Measurements from ENCODE around the gene ORC1.
"Not testable (repeated sequence)": the region's sequence is repeated elsewhere in the genome, so short reads cannot be mapped to it uniquely, and the experiment has no call there.

The ORC1 gene

GRCh38 chr1:52393174-52393573 lies 11.0 kb downstream of the ORC1 start:
- Histone ChIP-seq H3K9me3 (ENCODE audit: control insufficient read depth, insufficient read depth, low read length) (no peaks in the 10 kb centered on the region), H3K9ac (ENCODE audit: low read depth, low read length) (no peak overlapping the region), H3K4me1 (ENCODE audit: control insufficient read depth, insufficient read depth, low read length) (no peaks in the 10 kb centered on the region), H3K27me3 (ENCODE audit: control insufficient read depth, insufficient read depth, low read length) (no peaks in the 10 kb centered on the region), H3K27ac (ENCODE audit: low read depth, low read length) (no peak overlapping the region), H3K4me3 (ENCODE audit: low read depth, low read length) (no peak overlapping the region), H3K36me3 (ENCODE audit: control insufficient read depth, insufficient read depth, low read length) (peaks cover 91% of the 10 kb centered on the region)

- peaks cover 94% of the 10 kb centered on the region for H3K36me3 ChIP-seq (ENCODE audit: control insufficient read depth, insufficient read depth, low read length)
- no peaks in the 10 kb centered on the region for H3K27me3 ChIP-seq (ENCODE audit: control insufficient read depth, insufficient read depth, low read length)
- no peaks in the 10 kb centered on the region for H3K4me1 ChIP-seq (ENCODE audit: control insufficient read depth, insufficient read depth, low read length)
- no peaks in the 10 kb centered on the region for H3K9me3 ChIP-seq (ENCODE audit: control insufficient read depth, insufficient read depth, low read length)
- H3K27ac ChIP-seq (ENCODE audit: low read depth, low read length) = no peak overlapping the region
- no peak overlapping the region for H3K9ac ChIP-seq (ENCODE audit: low read depth, low read length)
- no peak overlapping the region for H3K4me3 ChIP-seq (ENCODE audit: low read depth, low read length)
Observed at GRCh38 chr1:52386458-52386857, 17.8 kb downstream of the ORC1 start.

- no peak overlapping the region for H3K27ac ChIP-seq (ENCODE audit: low read depth, low read length)
- H3K4me1 ChIP-seq (ENCODE audit: control insufficient read depth, insufficient read depth, low read length) = no peaks in the 10 kb centered on the region
- H3K9ac ChIP-seq (ENCODE audit: low read depth, low read length) = no peak overlapping the region
- no peaks in the 10 kb centered on the region for H3K27me3 ChIP-seq (ENCODE audit: control insufficient read depth, insufficient read depth, low read length)
- H3K9me3 ChIP-seq (ENCODE audit: control insufficient read depth, insufficient read depth, low read length) = no peaks in the 10 kb centered on the region
- H3K36me3 ChIP-seq (ENCODE audit: control insufficient read depth, insufficient read depth, low read length) = peaks cover 99% of the 10 kb centered on the region
- H3K4me3 ChIP-seq (ENCODE audit: low read depth, low read length) = no peak overlapping the region
Observed at GRCh38 chr1:52385376-52385775, 18.8 kb downstream of the ORC1 start.

- H3K4me3 ChIP-seq (ENCODE audit: low read depth, low read length); H3K27ac ChIP-seq (ENCODE audit: low read depth, low read length); H3K4me1 ChIP-seq (ENCODE audit: control insufficient read depth, insufficient read depth, low read length); H3K9ac ChIP-seq (ENCODE audit: low read depth, low read length); H3K9me3 ChIP-seq (ENCODE audit: control insufficient read depth, insufficient read depth, low read length); H3K27me3 ChIP-seq (ENCODE audit: control insufficient read depth, insufficient read depth, low read length): not testable (repeated sequence)
- H3K36me3 ChIP-seq (ENCODE audit: control insufficient read depth, insufficient read depth, low read length) = peaks cover 37% of the 10 kb centered on the region
Observed at GRCh38 chr1:52369851-52370250, 34.4 kb downstream of the ORC1 start.

GRCh38 chr1:52368383-52369172 lies 35.6 kb downstream of the ORC1 start:
- H3K27me3 ChIP-seq (ENCODE audit: control insufficient read depth, insufficient read depth, low read length) = no peaks in the 10 kb centered on the region
- peaks cover 31% of the 10 kb centered on the region for H3K36me3 ChIP-seq (ENCODE audit: control insufficient read depth, insufficient read depth, low read length)
- H3K4me3 ChIP-seq (ENCODE audit: low read depth, low read length) = peak overlapping the region; percentile 63
- no peak overlapping the region for H3K27ac ChIP-seq (ENCODE audit: low read depth, low read length)
- H3K9ac ChIP-seq (ENCODE audit: low read depth, low read length) = peak overlapping the region; percentile 22; the same call in 1 of the 2 replicates
- H3K9me3 ChIP-seq (ENCODE audit: control insufficient read depth, insufficient read depth, low read length) = no peaks in the 10 kb centered on the region
- peaks cover 11% of the 10 kb centered on the region; the same call in 1 of the 2 replicates for H3K4me1 ChIP-seq (ENCODE audit: control insufficient read depth, insufficient read depth, low read length)

- no peak overlapping the region for H3K9ac ChIP-seq (ENCODE audit: low read depth, low read length)
- H3K4me1 ChIP-seq (ENCODE audit: control insufficient read depth, insufficient read depth, low read length) = peaks cover 11% of the 10 kb centered on the region; the same call in 1 of the 2 replicates
- H3K27ac ChIP-seq (ENCODE audit: low read depth, low read length) = no peak overlapping the region
- no peaks in the 10 kb centered on the region for H3K27me3 ChIP-seq (ENCODE audit: control insufficient read depth, insufficient read depth, low read length)
- H3K4me3 ChIP-seq (ENCODE audit: low read depth, low read length) = no peak overlapping the region; the same call in 1 of the 2 replicates
- H3K36me3 ChIP-seq (ENCODE audit: control insufficient read depth, insufficient read depth, low read length) = peaks cover 26% of the 10 kb centered on the region
- no peaks in the 10 kb centered on the region for H3K9me3 ChIP-seq (ENCODE audit: control insufficient read depth, insufficient read depth, low read length)
Observed at GRCh38 chr1:52367272-52367671, 37.0 kb downstream of the ORC1 start.

- Histone ChIP-seq H3K27me3 (ENCODE audit: control insufficient read depth, insufficient read depth, low read length) (no peaks in the 10 kb centered on the region), H3K4me3 (ENCODE audit: low read depth, low read length) (peak overlapping the region; percentile 77), H3K4me1 (ENCODE audit: control insufficient read depth, insufficient read depth, low read length) (peaks cover 11% of the 10 kb centered on the region; the same call in 1 of the 2 replicates), H3K36me3 (ENCODE audit: control insufficient read depth, insufficient read depth, low read length) (peaks cover 29% of the 10 kb centered on the region), H3K9ac (ENCODE audit: low read depth, low read length) (no peak overlapping the region), H3K27ac (ENCODE audit: low read depth, low read length) (no peak overlapping the region), H3K9me3 (ENCODE audit: control insufficient read depth, insufficient read depth, low read length) (no peaks in the 10 kb centered on the region)
Observed at GRCh38 chr1:52366517-52366827, 37.8 kb downstream of the ORC1 start.

- Histone ChIP-seq H3K27ac (ENCODE audit: low read depth, low read length) (peak within 1 kb of the TSS; percentile 91), H3K9me3 (ENCODE audit: control insufficient read depth, insufficient read depth, low read length) (no peaks in the 10 kb centered on the region), H3K27me3 (ENCODE audit: control insufficient read depth, insufficient read depth, low read length) (no peaks in the 10 kb centered on the region), H3K4me3 (ENCODE audit: low read depth, low read length) (peak within 1 kb of the TSS; percentile 77), H3K9ac (ENCODE audit: low read depth, low read length) (peak within 1 kb of the TSS; percentile 60), H3K4me1 (ENCODE audit: control insufficient read depth, insufficient read depth, low read length) (peaks cover 11% of the 10 kb centered on the region; the same call in 1 of the 2 replicates), H3K36me3 (ENCODE audit: control insufficient read depth, insufficient read depth, low read length) (peaks cover 29% of the 10 kb centered on the region)
Observed at GRCh38 chr1:52365746-52366516, 38.3 kb downstream of the ORC1 start, which contains the start of gene CC2D1B. Gene CC2D1B, minus strand, starts transcription at chr1:52366205. Its CDS starts 1,585 bp downstream, at chr1:52364620.

GRCh38 chr1:52365071-52365745 lies 39.0 kb downstream of the ORC1 start:
- Histone ChIP-seq H3K4me1 (ENCODE audit: control insufficient read depth, insufficient read depth, low read length) (peaks cover 11% of the 10 kb centered on the region; the same call in 1 of the 2 replicates), H3K9ac (ENCODE audit: low read depth, low read length) (peak overlapping the region; percentile 60), H3K27me3 (ENCODE audit: control insufficient read depth, insufficient read depth, low read length) (no peaks in the 10 kb centered on the region)

GRCh38 chr1:52364235-52364839 lies 39.9 kb downstream of the ORC1 start:
- Histone ChIP-seq H3K9ac (ENCODE audit: low read depth, low read length) (no peak overlapping the region), H3K9me3 (ENCODE audit: control insufficient read depth, insufficient read depth, low read length) (no peaks in the 10 kb centered on the region), H3K4me3 (ENCODE audit: low read depth, low read length) (0 out of 2 replicates have a peak overlapping the region, but pooled peaks have one; percentile 77), H3K27ac (ENCODE audit: low read depth, low read length) (no peak overlapping the region), H3K36me3 (ENCODE audit: control insufficient read depth, insufficient read depth, low read length) (peaks cover 44% of the 10 kb centered on the region), H3K27me3 (ENCODE audit: control insufficient read depth, insufficient read depth, low read length) (no peaks in the 10 kb centered on the region), H3K4me1 (ENCODE audit: control insufficient read depth, insufficient read depth, low read length) (peaks cover 11% of the 10 kb centered on the region; the same call in 1 of the 2 replicates)

More at GRCh38 chr1:52365071-52365745, 39.0 kb downstream of the ORC1 start:
- H3K27ac ChIP-seq (ENCODE audit: low read depth, low read length) = peak overlapping the region; percentile 91
- peak overlapping the region; percentile 77 for H3K4me3 ChIP-seq (ENCODE audit: low read depth, low read length)
- H3K36me3 ChIP-seq (ENCODE audit: control insufficient read depth, insufficient read depth, low read length) = peaks cover 35% of the 10 kb centered on the region
- H3K9me3 ChIP-seq (ENCODE audit: control insufficient read depth, insufficient read depth, low read length) = no peaks in the 10 kb centered on the region
